Ammon's horn (tissue), 1 donor: ENCODE results near the gene OFD1.
"Not testable (repeated sequence)": the region's sequence is repeated elsewhere in the genome, so short reads cannot be mapped to it uniquely, and the experiment has no call there.

Experiments used
- DNase-seq: peaks from one replicate; pipeline ENCODE4 v3.0.0-alpha.2; 2016; ENCODE audit warnings: low spot score

OFD1 gene

GRCh38 chrX:13703589-13703988 lies 31.0 kb upstream of the OFD1 start:
- no peak for DNase-seq

GRCh38 chrX:13711141-13711540 lies 23.4 kb upstream of the OFD1 start:
- no peak for DNase-seq

GRCh38 chrX:13716455-13716854 lies 18.1 kb upstream of the OFD1 start:
- no peak for DNase-seq

- DNase-seq, result no peak
Measured at GRCh38 chrX:13716905-13717304, 17.6 kb upstream of the OFD1 start.

- peak; percentile 41 for DNase-seq
Measured at GRCh38 chrX:13717700-13718472, 16.7 kb upstream of the OFD1 start.

GRCh38 chrX:13719192-13719856 lies 15.2 kb upstream of the OFD1 start:
- no peak for DNase-seq

- DNase-seq, result no peak
Measured at GRCh38 chrX:13721371-13721770, 13.2 kb upstream of the OFD1 start.

- DNase-seq, result peak; percentile 29
Measured at GRCh38 chrX:13721819-13722519, 12.6 kb upstream of the OFD1 start.

GRCh38 chrX:13724878-13725277 lies 9.7 kb upstream of the OFD1 start:
- DNase-seq, result not testable (repeated sequence)

GRCh38 chrX:13726583-13726982 lies 8.0 kb upstream of the OFD1 start:
- not testable (repeated sequence) for DNase-seq

GRCh38 chrX:13730523-13730922 lies 4.0 kb upstream of the OFD1 start:
- DNase-seq, result not testable (repeated sequence)

GRCh38 chrX:13732246-13733067 lies 2.1 kb upstream of the OFD1 start:
- no peak for DNase-seq

GRCh38 chrX:13733506-13733905 lies 1.0 kb upstream of the OFD1 start:
- DNase-seq, result no peak

- DNase-seq, result no peak
Measured at GRCh38 chrX:13741695-13742094, 7.1 kb downstream of the OFD1 start.

- DNase-seq, result no peak
Measured at GRCh38 chrX:13742397-13743176, 8.0 kb downstream of the OFD1 start.

- peak; percentile 58 for DNase-seq
Measured at GRCh38 chrX:13747836-13748235, 13.3 kb downstream of the OFD1 start.

GRCh38 chrX:13748486-13748885 lies 13.9 kb downstream of the OFD1 start:
- no peak for DNase-seq

- DNase-seq, result no peak
Measured at GRCh38 chrX:13750204-13750603, 15.7 kb downstream of the OFD1 start.

GRCh38 chrX:13750812-13751211 lies 16.3 kb downstream of the OFD1 start:
- DNase-seq, result no peak

- DNase-seq, result no peak
Measured at GRCh38 chrX:13752141-13752540, 17.6 kb downstream of the OFD1 start.

- no peak for DNase-seq
Measured at GRCh38 chrX:13752646-13753045, 18.1 kb downstream of the OFD1 start.
